Measurements from ENCODE around the gene PRRC1.
"Not testable (repeated sequence)": the region's sequence is repeated elsewhere in the genome, so short reads cannot be mapped to it uniquely, and the experiment has no call there.

The PRRC1 gene

DNA sequence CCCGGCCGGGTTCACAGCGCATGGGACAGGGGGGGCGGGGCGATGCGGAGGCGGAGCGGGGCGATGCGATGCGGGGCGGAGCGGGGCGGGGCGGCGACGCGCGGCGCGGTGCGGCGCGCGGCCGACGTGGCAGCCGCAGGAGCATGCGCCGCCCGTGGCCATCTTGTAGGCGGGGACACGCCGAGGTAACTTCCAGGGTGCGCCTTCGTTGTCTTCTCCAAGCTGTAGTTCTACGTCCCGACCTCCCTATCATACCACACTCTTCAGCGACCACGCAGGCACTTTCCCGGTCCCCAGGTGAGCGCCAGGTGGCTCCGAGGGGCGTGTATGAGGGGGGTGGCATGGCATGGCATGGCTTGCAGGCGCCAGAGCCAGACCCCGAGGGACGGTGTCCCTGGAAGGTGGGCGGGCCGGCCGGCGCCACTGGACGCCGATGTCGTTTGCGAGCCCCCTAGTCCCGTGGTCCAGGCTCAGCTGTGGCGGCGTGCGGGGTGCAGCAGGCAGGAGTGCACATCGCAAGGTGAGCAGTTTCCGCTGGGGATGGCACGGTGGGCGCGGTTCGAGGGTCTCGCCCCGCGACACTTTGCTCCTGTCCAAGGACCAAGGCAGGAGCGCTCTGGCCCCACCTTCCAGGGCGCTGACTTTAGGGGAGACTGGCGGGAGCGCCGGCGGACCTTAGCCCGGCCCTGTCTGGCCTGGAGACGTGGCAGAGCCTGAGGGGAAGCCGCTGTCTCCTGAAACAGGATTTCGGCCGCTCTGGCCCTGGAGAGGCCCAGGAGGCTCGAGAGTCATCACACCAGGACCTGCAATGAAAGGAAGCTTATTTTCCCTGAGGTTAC lies at the start of gene PRRC1:
Gene PRRC1 (plus strand): TSS at position 161 of the 839 bp plus-strand sequence. CDS start 5,840 bp downstream, outside the sequence.
- peak; percentile 87 to 88 for DNase-seq

DNA sequence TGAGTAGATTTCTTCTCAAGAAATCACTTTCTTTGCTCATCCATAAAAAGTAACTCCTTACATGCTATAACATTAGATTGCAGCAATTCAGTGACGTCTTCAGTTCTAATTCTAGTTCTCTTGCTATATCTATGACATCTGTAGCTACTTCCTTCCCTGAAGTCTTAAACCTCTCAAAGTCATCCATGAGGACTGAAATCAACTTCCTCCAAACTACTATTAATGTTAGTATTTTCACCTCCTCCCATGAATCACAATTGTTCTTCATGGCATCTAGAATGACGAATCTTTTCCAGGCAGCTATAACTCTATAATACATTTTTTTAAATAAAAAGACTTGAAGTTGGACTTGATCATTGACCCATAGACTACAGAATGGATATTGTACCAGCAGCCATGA lies 46.2 kb upstream of the PRRC1 start:
- peak in 1 of 2 experiments; percentile 3 for DNase-seq

DNA sequence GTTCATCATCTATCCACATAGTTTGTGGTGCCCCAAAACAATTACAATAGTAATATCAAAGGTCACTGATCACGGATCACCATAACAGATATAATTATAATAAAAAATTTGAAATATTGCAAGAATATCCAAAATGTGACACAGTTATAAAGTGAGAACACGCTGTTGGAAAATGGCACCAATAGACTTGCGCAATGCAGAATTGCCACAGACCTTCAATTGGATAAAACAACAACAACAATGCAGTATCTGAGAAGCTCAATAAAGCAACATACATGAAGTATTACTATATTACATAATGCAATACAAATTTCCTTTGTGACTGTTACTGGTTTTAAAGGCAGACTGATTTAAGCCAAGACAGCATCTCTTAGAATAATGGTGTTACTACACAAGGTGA lies 44.7 kb upstream of the PRRC1 start:
- no peak for DNase-seq

DNA sequence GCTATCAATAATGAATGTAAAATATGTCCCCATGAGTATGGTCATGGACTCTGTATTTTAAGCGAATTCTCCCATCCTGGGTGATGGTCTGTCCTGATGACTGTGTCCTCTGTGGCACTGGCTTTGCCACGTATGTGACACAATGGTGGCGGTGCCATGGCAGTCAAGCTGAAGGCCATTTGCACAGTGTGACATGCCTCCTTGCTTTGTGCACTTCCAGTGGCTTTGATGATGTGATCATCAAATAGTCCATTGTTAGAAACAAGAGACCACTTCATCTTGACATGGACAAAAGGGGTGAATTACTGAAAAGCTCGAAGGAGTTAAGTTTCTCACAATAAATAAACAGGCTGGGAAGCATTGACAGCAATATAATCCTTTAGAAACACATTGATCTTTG lies 31.0 kb upstream of the PRRC1 start:
- no peak for DNase-seq

DNA sequence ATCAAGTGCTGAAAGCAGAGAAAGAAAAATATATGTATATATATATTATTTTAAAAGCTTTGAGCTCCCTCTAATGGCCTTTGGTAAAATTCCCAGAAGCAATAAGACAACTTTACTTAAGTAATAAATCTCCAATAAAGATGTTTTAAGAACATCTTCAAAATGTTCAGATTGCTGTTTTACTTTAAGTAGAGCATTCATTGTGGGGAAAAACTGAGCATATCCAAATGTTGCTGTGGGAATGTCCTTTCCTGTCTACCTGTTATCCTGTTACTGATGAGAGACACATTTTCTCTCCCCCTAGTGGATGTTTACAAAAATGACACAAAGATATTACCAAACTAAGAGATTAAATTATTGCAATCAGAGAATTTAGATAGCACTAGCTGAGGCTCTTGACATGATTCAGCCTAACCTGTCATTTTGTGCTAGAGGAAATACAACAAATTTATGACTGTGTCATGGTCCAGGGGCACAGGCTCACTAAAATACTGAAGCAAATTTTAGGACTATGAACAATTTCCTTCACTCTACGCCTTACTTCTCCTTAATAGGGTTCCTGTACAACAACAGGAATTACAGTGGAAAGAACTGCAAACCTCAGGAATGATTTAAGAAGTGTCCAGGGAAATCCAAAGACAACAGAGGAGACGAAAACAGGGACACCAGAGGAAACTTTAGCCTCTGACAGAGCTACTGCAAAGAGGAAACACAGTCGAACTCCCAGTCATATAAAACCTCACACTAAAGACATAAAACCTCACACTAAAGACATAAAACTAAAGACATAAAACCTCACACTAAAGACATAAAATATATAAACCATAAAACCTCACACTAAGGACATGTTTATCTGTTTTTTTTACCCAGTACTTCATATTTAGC lies 24.3 kb upstream of the PRRC1 start:
- peak; percentile 75 to 89 for DNase-seq

DNA sequence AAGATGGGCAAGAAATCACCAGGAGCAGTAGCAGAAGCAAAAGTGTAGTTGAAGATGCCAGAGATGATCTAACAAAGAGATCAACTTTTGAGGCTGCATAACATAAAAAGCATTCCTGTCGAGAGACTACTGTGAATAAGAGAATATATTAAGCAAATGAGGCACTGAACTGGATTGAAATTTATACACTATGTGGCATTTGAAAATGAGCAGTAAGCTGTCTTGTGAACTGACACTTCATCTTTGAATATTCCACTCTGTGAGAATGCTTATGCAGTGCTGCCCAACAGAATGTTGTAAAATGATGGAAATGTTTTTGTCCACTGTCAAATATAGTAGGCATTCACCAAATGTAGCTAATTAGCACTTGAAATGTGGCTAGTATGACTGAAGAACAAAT lies 18.9 kb upstream of the PRRC1 start:
- no peak for DNase-seq

DNA sequence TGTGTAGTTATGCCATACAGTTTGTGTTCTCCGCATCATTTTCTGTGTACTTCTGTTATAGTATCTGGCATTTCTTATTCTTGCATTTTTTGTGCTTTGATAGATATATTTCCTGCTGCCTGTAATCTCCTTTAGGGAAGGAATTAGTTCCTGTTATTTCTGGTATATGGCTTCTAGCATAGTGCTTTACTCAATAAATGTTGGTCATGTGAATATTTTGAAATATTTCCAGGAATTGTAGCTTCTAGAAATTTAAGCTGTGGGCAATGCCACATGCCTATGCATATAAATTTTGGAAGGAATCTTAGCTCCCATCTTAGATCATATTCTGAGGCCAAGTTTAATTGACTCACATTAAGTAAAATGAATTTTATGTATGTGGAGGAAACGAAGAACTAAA lies 11.5 kb upstream of the PRRC1 start:
- DNase-seq, result no peak

DNA sequence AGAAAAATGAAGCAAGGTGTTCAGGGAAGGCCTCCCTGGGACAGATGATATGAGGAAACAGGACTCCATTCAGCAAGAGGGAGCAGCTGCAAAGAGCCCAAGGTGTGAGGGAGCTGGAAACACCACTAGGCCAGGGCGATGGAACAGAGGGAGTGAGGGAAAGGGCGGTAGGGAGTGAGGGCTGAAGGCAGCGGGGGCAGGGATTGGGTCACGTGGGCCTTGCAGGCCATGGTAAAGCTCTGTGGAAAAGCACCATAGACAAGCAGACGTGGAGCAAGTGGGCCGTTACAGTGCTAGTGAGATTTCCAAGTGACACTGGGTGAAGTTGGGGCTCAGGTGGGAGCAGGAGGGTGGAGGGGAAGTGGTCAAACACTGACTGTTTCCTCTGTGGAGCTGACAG lies 10.8 kb upstream of the PRRC1 start:
- DNase-seq, result no peak

DNA sequence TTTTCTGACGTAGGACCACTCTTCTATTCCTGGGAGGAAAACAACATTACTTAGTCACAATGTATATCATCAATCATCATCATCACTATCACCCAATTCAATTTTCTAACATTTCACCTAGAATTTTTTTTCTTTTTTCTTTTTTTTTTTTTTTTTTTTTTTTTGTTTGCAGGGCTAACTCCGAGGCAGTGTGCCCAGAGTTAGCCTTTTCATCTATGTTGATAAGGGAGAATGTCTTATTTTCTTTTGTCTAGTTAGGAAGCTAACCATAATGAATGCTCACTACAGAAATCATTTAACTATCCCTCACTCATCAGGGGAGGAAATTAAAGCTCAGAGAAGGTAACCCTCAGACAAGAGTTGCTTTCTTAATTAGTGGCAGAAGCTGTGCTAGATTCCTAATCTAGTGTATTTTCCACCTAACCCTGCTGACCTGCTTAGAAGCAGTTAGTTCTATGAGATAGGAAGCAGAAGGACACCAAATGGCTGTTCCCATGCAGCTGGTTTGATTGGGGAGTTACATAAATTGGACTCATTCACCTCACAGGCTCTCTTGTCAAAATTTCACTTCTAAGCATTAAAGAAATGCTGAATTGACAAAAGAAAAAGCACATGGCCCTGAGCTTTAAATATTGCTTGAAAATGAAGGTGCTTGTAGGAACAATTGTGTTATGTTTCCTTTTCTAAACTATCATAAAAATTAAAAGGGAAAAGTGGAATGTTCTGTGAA lies 8.6 kb upstream of the PRRC1 start:
- no peak for DNase-seq

DNA sequence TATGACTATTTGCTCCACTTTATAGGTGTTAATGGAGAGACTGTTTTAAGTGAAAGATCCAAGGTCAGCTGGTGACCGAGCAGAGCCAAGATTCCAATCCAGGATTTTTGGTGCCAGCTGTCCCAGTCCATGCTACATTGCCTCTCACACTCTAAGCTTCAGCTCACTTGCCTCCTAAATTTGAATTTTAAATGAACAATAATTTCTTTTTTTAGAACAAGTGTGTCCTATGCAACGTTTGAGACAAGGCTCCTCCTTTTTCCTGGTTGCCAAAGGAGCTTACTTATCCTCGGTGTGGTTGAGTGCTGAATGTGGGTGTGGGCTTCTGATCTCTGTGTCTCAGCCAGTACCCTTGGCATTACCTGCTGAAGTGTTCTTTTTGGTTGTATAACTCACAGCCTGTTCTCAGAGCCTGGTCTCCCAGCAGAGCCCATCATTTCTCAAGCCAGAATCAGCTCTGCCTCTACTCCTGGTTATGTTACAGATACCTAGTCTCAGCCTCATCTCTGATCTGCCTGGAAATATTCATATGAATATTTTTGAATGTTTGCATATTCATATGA lies 4.0 kb upstream of the PRRC1 start:
- DNase-seq, result no peak

DNA sequence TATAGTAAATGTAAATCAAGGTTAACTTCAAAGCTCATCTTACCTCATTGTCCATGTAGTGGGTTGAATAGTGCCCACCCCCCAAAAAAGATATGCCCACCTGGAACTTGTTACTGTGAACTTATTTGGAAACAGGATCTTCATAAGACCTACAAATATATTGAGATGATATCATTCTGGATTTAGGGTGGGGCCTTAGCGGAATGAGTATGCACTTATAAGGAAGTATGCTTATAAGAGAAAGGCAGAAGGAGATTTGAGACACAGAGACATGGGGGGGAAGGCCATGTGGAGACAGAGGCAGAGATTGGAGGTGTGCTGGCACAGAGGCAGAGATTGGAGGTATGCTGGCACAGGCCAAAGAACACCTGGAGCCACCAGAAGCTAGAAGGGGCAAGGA lies 2.6 kb upstream of the PRRC1 start:
- no peak for DNase-seq

DNA sequence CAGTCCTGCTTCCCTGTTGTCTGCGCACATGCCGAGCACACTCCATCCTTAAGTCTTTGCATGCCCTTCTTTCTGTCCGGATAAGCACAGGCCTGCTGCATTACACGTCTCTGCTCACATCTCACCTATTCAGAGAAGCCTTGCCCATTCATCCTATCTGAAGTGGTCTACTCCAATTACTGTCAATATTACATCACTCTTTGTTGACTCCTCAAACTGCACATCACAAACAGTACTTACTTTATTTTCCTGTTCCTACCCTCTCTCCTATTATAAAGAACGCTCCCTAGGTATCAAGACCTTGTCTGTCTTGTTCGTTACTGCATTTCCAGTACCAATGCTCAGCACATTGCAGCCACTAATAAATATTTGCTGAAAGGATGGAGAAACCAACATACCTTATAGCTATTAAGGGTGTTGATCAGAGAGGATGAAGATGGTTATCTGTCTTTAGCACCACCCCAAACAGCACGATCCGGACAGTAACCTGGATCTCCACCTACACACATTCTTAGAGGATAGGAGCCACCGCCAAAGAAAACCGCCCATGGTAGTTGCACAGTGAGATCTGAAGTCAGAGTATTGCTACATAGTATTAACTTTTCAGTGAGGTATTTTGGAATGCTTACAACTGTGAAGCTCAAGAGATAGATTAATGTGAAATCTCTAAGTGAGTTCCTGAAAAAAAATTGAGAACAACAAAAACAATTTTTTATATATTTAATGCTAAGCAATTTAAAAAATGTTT lies 1.6 kb upstream of the PRRC1 start:
- DNase-seq, result no peak

DNA sequence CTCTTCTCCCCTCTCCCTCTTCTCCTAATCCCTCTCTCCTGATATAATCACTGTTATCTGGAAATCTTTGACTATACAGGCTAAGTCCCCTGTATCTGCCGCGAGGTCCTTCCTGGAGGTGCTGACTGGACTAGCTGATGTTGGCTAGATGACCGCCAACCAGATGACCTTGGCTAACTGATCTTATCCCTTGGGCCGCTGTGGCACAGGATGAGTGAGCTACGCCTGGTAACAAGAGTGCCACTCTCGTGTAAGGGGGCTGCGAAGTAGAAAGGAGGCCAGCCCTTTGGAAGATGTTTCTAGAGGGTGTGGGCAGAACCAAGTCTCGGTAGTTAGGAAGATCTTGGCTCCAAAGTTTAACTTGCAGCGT lies 345 bp upstream of the PRRC1 start:
- peak; percentile 47 to 72 for DNase-seq

DNA sequence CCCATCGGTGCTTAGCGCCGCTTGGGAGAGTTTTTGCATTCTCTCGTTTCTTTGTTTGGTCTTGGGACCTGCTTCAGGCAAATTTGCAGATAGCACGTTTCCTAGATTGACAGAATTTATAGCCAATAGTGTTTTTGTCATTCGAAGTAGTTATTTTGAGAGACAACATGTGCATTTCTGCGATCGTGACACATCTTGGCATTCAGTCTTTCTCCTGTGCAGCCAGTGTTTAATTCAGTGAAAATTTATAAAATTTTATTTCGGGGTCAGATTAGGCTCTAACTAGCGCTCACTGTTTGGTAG lies 830 bp downstream of the PRRC1 start:
- peak; percentile 43 to 47 for DNase-seq

DNA sequence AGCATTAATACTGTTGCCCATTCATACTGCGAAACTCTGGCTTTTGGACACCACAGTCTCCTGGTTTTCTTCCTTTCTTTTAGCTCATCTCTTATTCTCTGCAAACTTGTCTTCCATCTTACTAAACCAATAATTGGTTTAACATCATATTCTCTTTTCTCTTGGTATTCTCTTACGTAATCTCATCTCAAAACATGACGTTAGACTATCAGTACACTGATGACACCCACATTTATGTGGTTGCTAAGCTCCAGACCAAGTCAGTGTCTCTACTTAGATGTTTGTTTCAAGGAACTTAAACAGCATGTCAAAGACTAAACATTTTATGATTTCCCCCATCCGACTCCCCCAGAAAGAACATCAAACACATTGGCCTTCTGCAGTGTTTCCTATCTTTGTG lies 2.1 kb downstream of the PRRC1 start:
- DNase-seq, result no peak

DNA sequence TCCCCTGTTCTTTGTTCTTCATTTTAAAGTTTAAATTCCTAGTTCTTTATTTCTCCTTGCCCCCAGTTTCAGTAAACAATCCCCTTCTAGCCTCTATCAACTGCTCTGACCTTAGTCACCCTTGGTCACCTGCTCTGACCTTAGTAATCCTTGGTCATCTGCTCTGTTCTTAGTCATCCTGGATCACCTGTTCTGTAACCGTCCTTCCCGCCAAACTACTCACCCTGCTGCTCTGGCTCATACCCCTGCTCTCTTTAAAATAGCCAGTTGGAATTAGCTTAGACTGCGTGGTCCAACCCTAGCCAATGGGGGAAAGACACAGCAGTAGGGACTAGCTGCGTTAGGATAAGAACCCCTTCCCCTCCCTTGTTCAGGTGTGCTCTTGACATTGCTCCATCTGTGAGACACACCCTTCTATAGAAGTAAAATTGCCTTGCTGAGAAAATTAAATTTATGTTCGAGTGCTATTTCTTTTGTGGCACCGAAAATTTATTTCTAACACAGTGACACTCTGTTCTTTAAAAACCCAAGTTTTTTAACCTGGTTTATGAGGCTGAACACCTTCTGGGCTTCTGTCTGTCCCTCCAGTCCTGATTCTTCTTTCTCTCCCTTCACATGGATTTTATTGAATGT lies 3.8 kb downstream of the PRRC1 start:
- DNase-seq, result no peak

DNA sequence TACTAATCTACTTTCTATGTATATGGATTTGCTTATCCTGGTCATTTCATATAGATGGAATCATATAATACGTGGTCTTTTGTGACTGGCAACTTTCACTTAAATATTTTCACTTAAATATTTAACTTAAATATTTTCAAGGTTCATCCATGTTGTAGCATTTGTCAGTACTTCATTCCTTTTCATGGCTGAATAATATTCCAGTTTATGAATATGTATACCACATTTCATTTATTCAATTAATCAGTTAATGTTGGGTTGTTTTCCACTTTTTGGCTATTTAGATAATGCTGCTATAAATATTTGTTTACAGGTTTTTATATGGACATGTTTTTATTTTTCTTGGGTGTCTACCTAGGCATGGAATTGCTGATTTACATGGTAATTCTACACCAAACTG lies 7.7 kb downstream of the PRRC1 start:
- DNase-seq, result no peak

DNA sequence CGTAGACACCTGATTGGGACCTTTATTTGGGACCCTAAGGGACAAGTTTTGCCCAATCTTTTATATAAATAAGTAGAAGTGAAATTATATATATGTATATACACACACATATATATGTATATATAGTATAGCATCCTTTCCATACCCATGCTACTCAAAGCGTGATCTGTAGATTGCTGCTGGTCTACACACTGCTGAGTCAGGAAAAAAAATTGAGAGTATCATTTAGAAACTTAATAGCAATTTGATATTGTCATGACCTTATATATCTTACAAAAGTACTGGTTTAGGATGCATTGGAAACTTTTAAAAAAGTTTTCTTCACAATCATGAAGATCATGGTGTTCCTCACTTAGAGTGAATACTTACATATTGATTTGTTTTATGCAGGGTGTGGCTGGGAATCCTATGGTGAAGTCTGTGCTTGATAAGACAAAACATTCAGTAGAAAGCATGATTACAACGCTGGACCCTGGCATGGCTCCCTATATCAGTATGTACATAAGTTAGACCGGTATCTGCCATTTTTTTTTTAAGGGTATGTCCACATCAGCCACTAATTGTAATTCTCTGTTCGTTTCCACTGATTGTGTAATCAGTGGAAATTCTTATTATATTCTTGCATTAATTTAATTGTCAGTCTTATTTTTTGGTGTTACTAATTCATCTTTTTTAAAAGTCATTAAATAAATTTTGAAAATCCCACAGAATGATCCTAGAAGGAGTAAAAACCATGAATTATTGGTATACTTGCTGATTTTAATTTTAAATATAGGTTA lies 12.7 kb downstream of the PRRC1 start:
- no peak for DNase-seq

DNA sequence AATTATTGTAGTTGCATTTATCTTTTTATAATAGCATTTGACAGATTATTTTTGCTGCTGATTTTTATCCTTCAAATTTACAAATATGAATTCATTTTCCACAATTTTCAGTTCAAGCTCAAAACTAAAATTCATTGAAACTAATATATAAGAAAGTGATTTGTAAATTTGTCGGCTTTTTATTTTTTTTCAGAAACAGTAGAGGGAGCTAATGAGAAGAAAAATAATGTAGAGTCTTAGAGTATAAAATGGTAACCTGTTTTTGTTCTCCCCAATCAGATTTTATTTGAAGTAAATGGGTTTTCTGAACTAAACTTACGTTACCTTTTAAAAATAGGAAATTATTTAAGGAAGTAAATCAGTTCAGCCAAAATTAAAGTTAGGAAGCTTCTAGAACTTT lies 19.2 kb downstream of the PRRC1 start:
- DNase-seq, result peak; percentile 33 to 61

DNA sequence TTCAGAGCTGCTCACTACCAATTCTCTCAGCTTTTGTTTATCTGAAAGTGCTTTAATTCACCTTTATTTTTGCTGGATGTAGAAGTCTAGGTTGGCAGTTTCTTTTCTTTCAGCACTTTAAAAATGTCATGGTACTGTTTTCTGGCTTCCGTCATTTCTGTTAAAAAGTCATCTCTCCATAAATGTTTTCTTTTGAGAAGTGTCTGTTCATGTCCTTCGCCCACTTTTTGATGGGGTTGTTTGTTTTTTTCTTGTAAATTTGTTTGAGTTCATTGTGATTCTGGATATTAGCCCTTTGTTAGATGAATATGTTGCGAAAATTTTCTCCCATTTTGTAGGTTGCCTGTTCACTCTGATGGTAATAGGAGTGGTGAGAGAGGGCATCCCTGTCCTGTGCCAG lies 23.1 kb downstream of the PRRC1 start:
- DNase-seq, result not testable (repeated sequence)

DNA sequence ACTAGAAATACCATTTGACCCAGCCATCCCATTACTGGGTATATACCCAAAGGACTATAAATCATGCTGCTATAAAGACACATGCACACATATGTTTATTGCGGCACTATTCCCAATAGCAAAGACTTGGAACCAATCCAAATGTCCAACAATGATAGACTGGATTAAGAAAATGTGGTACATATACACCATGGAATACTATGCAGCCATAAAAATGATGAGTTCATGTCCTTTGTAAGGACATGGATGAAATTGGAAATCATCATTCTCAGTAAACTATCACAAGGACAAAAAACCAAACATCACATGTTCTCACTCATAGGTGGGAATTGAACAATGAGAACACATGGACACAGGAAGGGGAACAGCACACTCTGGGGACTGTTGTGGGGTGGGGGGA lies 27.8 kb downstream of the PRRC1 start:
- not testable (repeated sequence) for DNase-seq
